HG03280 (cell line): ENCODE data around the gene ENPP1.
A peak's percentile ranks its signal among the peaks of the same experiment; 100 is the strongest.
"Not testable (repeated sequence)": the region's sequence is repeated elsewhere in the genome, so short reads cannot be mapped to it uniquely, and the experiment has no call there.

ENCODE experiments used
- ATAC-seq: cut with Tn5 transposase; IDR thresholded peaks from one replicate; pipeline ENCODE4 v1.9.1; 2021; ENCODE audit warnings: mild to moderate bottlenecking, moderate library complexity; ENCODE audit not compliant: unreplicated experiment

ENPP1 gene

GRCh38 chr6:131911951-131912350, 104.1 kb downstream of the ENPP1 start:
- no peak for ATAC-seq

- ATAC-seq: no peak
These were observed 106.4 kb downstream of the ENPP1 start for GRCh38 chr6:131914234-131914633.

- ATAC-seq: peak; percentile 86
These were observed 107.3 kb downstream of the ENPP1 start for GRCh38 chr6:131914967-131915751.

- not testable (repeated sequence) for ATAC-seq
These were observed 108.4 kb downstream of the ENPP1 start for GRCh38 chr6:131916091-131916796.

GRCh38 chr6:131916847-131917246, 109.0 kb downstream of the ENPP1 start:
- no peak for ATAC-seq

GRCh38 chr6:131917318-131917717, 109.5 kb downstream of the ENPP1 start:
- ATAC-seq: no peak

- ATAC-seq: no peak
These were observed 110.2 kb downstream of the ENPP1 start for GRCh38 chr6:131917763-131918649.

GRCh38 chr6:131918650-131919355, 111.0 kb downstream of the ENPP1 start:
- no peak for ATAC-seq

- ATAC-seq: no peak
These were observed 112.8 kb downstream of the ENPP1 start for GRCh38 chr6:131920656-131921055.

- peak; percentile 83 for ATAC-seq
These were observed 115.5 kb downstream of the ENPP1 start for GRCh38 chr6:131923356-131923755.

- ATAC-seq: no peak
These were observed 117.2 kb downstream of the ENPP1 start for GRCh38 chr6:131924881-131925474.

GRCh38 chr6:131929264-131929663, 121.4 kb downstream of the ENPP1 start:
- ATAC-seq: no peak

GRCh38 chr6:131929976-131930375, 122.2 kb downstream of the ENPP1 start:
- ATAC-seq: no peak

GRCh38 chr6:131931063-131931750, 123.4 kb downstream of the ENPP1 start:
- no peak for ATAC-seq

- no peak for ATAC-seq
These were observed 128.3 kb downstream of the ENPP1 start for GRCh38 chr6:131936156-131936555.

GRCh38 chr6:131937226-131937625, 129.4 kb downstream of the ENPP1 start:
- ATAC-seq: no peak

GRCh38 chr6:131937703-131938631, 130.1 kb downstream of the ENPP1 start:
- ATAC-seq: no peak
